Measurements from ENCODE around the gene GRM8. TPM values are rescaled to one million over a fixed set of nuclear protein-coding genes. Genes with fewer than 3 reads are reported as not detected.

GRM8 gene
- polyA plus RNA-seq, 1 donor from 2014 or later, result 1.5 TPM

DNA sequence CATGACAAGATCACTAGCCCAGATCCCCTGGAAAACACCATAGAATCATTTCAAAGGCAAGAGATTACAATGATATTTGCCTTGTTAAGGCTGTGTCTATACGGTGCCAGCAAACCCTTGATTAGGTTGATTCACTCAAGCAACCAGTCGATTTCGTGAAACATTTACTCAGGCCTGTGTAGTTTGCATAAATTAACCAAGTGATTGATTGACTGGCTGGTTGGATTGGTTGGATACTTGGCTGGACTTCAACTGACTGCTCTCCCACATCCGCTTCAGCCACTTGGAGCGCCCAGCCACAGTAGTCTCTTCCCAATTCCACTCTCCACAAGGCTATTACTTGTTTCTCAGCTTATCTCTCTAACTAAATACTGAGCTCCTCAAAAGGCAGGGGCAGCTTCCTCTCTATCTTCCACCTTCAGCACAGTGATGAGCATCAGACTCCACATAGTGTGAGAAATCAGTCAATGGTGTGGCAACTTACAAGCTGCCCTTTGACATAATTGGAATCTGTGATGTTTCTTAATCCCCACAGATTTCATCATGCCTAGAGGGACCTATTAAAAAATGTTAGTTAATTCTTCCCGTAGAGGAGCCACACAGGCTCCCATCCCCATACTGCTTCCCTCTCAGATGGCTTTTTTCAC, 217.4 kb downstream of the GRM8 start:
- no peak for TF ChIP-seq EP300 (conservative IDR thresholded peaks at IDR 0.05; ENCODE audit: poor library complexity, severe bottlenecking)
- no peak for TF ChIP-seq MXI1 (conservative IDR thresholded peaks at IDR 0.05; ENCODE audit: poor library complexity, severe bottlenecking)
- TF ChIP-seq POLR2AphosphoS5 (IDR thresholded peaks at IDR 0.05), result no peak
- no peak for TF ChIP-seq EZH2 (IDR thresholded peaks at IDR 0.05; ENCODE audit: borderline replicate concordance, insufficient read depth, low read length, poor library complexity, severe bottlenecking)
- TF ChIP-seq, protein P1, sequence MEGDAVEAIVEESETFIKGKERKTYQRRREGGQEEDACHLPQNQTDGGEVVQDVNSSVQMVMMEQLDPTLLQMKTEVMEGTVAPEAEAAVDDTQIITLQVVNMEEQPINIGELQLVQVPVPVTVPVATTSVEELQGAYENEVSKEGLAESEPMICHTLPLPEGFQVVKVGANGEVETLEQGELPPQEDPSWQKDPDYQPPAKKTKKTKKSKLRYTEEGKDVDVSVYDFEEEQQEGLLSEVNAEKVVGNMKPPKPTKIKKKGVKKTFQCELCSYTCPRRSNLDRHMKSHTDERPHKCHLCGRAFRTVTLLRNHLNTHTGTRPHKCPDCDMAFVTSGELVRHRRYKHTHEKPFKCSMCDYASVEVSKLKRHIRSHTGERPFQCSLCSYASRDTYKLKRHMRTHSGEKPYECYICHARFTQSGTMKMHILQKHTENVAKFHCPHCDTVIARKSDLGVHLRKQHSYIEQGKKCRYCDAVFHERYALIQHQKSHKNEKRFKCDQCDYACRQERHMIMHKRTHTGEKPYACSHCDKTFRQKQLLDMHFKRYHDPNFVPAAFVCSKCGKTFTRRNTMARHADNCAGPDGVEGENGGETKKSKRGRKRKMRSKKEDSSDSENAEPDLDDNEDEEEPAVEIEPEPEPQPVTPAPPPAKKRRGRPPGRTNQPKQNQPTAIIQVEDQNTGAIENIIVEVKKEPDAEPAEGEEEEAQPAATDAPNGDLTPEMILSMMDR (IDR thresholded peaks at IDR 0.05; ENCODE audit: poor library complexity, severe bottlenecking), result no peak
- TF ChIP-seq RAD21 (conservative IDR thresholded peaks at IDR 0.05), result no peak
- TF ChIP-seq TAF1 (IDR thresholded peaks at IDR 0.05; ENCODE audit: low read depth), result no peak
- TF ChIP-seq SMC3 (conservative IDR thresholded peaks at IDR 0.05; ENCODE audit: poor library complexity), result no peak
- TF ChIP-seq, protein P2, sequence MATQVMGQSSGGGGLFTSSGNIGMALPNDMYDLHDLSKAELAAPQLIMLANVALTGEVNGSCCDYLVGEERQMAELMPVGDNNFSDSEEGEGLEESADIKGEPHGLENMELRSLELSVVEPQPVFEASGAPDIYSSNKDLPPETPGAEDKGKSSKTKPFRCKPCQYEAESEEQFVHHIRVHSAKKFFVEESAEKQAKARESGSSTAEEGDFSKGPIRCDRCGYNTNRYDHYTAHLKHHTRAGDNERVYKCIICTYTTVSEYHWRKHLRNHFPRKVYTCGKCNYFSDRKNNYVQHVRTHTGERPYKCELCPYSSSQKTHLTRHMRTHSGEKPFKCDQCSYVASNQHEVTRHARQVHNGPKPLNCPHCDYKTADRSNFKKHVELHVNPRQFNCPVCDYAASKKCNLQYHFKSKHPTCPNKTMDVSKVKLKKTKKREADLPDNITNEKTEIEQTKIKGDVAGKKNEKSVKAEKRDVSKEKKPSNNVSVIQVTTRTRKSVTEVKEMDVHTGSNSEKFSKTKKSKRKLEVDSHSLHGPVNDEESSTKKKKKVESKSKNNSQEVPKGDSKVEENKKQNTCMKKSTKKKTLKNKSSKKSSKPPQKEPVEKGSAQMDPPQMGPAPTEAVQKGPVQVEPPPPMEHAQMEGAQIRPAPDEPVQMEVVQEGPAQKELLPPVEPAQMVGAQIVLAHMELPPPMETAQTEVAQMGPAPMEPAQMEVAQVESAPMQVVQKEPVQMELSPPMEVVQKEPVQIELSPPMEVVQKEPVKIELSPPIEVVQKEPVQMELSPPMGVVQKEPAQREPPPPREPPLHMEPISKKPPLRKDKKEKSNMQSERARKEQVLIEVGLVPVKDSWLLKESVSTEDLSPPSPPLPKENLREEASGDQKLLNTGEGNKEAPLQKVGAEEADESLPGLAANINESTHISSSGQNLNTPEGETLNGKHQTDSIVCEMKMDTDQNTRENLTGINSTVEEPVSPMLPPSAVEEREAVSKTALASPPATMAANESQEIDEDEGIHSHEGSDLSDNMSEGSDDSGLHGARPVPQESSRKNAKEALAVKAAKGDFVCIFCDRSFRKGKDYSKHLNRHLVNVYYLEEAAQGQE (IDR thresholded peaks at IDR 0.05; ENCODE audit: borderline replicate concordance), result no peak
- Histone ChIP-seq H3K9me2 (ENCODE audit: insufficient read depth, low read length) (no peaks in the 10 kb centered on the region), H3K79me2 (replicated peaks; ENCODE audit: insufficient read depth, low read length) (no peaks in the 10 kb centered on the region), H2AFZ (ENCODE audit: low read depth, low read length) (no peak overlapping the region), H3K4me3 (ENCODE audit: low read length) (no peak overlapping the region), H3K36me3 (ENCODE audit: insufficient read depth, low read length) (no peaks in the 10 kb centered on the region), H3F3A (ENCODE audit: insufficient read depth, low read length, poor library complexity, severe bottlenecking) (no peaks in the 10 kb centered on the region), H3K4me2 (ENCODE audit: low read length) (no peak overlapping the region), H3K27me3 (ENCODE audit: insufficient read depth, low read depth, low read length) (no peaks in the 10 kb centered on the region), H4K20me1 (ENCODE audit: insufficient read depth) (no peaks in the 10 kb centered on the region), H3K9me3 (ENCODE audit: low read length) (no peaks in the 10 kb centered on the region), H3K9ac (ENCODE audit: low read length) (no peak overlapping the region), H3K27ac (ENCODE audit: low read length) (no peak overlapping the region)

DNA sequence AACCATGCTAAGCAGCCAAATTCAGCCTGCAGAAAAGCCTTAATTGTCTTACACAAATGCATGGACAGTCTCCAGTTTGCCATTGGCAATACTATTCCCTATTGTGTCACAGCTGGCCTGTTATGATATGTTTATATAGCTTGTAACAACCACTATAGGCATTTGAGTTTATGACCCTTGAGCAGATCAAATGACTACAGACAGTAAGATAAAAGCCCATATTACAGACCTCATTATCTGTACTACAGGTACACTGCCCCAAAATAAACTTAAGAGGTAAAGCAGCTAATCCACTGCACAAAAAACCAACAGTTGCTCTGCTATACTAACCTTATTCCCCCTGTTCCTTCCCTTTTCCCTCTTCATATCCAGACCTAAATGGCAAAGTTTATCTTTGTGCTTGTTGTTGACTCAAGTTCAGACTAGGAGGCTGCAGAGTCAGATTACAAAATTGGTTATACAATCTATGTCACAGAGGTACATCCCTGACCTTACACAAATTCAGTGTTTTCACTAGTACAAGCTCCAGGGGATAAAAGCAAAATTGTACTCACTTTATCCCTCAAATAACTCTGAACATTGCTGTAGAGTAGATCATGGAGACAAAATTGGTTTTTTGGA, 218.4 kb downstream of the GRM8 start:
- no peak overlapping the region for H3K27ac ChIP-seq (ENCODE audit: low read length)
- no peak overlapping the region for H2AFZ ChIP-seq (ENCODE audit: low read depth, low read length)
- H3K36me3 ChIP-seq (ENCODE audit: insufficient read depth, low read length), result no peaks in the 10 kb centered on the region
- TF ChIP-seq POLR2AphosphoS5 (IDR thresholded peaks at IDR 0.05), result no peak
- TF ChIP-seq, protein P1 (IDR thresholded peaks at IDR 0.05; ENCODE audit: poor library complexity, severe bottlenecking), result no peak
- H3K4me3 ChIP-seq (ENCODE audit: low read length), result no peak overlapping the region
- no peaks in the 10 kb centered on the region for H4K20me1 ChIP-seq (ENCODE audit: insufficient read depth)
- no peak overlapping the region for H3K9ac ChIP-seq (ENCODE audit: low read length)
- H3K27me3 ChIP-seq (ENCODE audit: insufficient read depth, low read depth, low read length), result no peaks in the 10 kb centered on the region
- no peaks in the 10 kb centered on the region for H3K79me2 ChIP-seq (replicated peaks; ENCODE audit: insufficient read depth, low read length)
- no peaks in the 10 kb centered on the region for H3F3A ChIP-seq (ENCODE audit: insufficient read depth, low read length, poor library complexity, severe bottlenecking)
- H3K4me2 ChIP-seq (ENCODE audit: low read length), result no peak overlapping the region
- no peaks in the 10 kb centered on the region for H3K9me2 ChIP-seq (ENCODE audit: insufficient read depth, low read length)
- H3K9me3 ChIP-seq (ENCODE audit: low read length), result no peaks in the 10 kb centered on the region

All from neural cell (in vitro differentiated cells).